ENCODE data around the gene ABHD14A. TPM values are rescaled to one million over a fixed set of nuclear protein-coding genes. Genes with fewer than 3 reads are reported as not detected.

Gene ABHD14A
- total and polyA plus RNA-seq, 10 donors: 8.7 to 26.7 (median 15.0) TPM

DNA sequence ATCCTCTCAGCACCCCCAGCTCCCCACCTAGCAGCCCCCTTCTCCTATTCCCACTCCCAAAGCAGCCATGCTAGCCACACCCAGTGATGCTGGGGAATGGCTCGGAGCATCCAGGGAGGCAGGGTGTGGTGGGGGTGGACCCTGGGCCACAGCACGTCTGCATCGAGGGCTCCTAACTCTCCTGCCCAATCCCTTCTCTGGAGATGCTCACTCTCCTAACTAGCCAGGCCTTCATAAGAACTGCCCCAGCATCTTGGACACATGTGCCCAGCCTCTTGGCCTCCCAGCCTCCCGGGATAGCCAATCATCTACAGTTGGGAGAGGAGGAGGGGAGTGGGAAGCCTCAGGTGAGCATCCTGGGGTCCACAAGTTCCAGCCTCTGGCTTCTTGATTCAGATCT lies 10.3 kb upstream of the ABHD14A start:
- no peak overlapping the region for H3K27ac ChIP-seq
- H3K4me1 ChIP-seq: peaks cover 0 to 68% (median 35%) of the 10 kb centered on the region in 6 donors
- H3K4me3 ChIP-seq: no peak overlapping the region
- H3K36me3 ChIP-seq: peaks cover 0 to 15% (median 0%) of the 10 kb centered on the region in 6 donors
- H3K9me3 ChIP-seq: no peaks in the 10 kb centered on the region
- 77 to 97% (median 87%) methylated on average over 3 to 4 of the region's 4 CpGs for WGBS, 5 donors
- TF ChIP-seq POLR2A (IDR thresholded peaks at IDR 0.05): no peak
- TF ChIP-seq POLR2AphosphoS5 (IDR thresholded peaks at IDR 0.05): no peak
- TF ChIP-seq, protein P1, sequence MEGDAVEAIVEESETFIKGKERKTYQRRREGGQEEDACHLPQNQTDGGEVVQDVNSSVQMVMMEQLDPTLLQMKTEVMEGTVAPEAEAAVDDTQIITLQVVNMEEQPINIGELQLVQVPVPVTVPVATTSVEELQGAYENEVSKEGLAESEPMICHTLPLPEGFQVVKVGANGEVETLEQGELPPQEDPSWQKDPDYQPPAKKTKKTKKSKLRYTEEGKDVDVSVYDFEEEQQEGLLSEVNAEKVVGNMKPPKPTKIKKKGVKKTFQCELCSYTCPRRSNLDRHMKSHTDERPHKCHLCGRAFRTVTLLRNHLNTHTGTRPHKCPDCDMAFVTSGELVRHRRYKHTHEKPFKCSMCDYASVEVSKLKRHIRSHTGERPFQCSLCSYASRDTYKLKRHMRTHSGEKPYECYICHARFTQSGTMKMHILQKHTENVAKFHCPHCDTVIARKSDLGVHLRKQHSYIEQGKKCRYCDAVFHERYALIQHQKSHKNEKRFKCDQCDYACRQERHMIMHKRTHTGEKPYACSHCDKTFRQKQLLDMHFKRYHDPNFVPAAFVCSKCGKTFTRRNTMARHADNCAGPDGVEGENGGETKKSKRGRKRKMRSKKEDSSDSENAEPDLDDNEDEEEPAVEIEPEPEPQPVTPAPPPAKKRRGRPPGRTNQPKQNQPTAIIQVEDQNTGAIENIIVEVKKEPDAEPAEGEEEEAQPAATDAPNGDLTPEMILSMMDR (IDR thresholded peaks at IDR 0.05 in 8 of 11, conservative IDR thresholded peaks at IDR 0.05 in 3 of 11): no peak
- no peak for DNase-seq
- intact Hi-C loops (cut with DNase I; ENCODE audit: low total_unique reads): no loop called here
- H3K27me3 ChIP-seq (replicated peaks in 1 of 7): peaks cover 0 to 18% (median 0%) of the 10 kb centered on the region in 7 donors

DNA sequence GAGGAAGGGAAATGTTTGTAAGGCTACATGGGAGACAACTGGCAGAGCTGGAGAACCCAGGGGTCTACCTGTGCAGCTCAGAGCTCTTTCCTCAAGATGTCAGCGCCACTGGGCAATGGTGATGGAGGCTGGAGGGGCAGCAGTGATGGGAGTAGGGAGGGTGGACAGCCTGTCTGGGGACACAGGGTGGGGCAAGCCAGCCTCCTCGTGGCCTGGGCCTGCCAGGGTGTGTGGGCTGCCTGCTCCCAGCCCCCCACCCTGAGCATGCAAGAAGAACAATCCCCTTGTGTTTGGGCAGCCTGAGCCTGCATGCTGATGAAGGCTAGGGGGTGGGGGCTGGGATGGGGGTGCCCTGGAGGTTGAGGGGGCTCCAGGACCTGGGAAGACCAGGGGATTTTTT lies 8.8 kb upstream of the ABHD14A start:
- intact Hi-C loops (cut with DNase I; ENCODE audit: low total_unique reads): no loop called here
- Histone ChIP-seq H3K4me1 (peaks cover 0 to 77% (median 35%) of the 10 kb centered on the region in 6 donors), H3K27ac (no peak overlapping the region), H3K4me3 (peak overlapping the region in 1 of 8 donors; percentile 86), H3K36me3 (peaks cover 0 to 5% (median 0%) of the 10 kb centered on the region in 6 donors), H3K27me3 (replicated peaks in 1 of 7) (peaks cover 0 to 18% (median 0%) of the 10 kb centered on the region in 7 donors), H3K9me3 (no peaks in the 10 kb centered on the region)
- TF ChIP-seq POLR2A (IDR thresholded peaks at IDR 0.05) (no peak), POLR2AphosphoS5 (IDR thresholded peaks at IDR 0.05) (no peak)
- TF ChIP-seq, protein P1 (IDR thresholded peaks at IDR 0.05 in 8 of 11, conservative IDR thresholded peaks at IDR 0.05 in 3 of 11): no peak
- DNase-seq: no peak
- WGBS, 5 donors: 72 to 100% (median 80%) methylated on average over 2 of the region's 2 CpGs

DNA sequence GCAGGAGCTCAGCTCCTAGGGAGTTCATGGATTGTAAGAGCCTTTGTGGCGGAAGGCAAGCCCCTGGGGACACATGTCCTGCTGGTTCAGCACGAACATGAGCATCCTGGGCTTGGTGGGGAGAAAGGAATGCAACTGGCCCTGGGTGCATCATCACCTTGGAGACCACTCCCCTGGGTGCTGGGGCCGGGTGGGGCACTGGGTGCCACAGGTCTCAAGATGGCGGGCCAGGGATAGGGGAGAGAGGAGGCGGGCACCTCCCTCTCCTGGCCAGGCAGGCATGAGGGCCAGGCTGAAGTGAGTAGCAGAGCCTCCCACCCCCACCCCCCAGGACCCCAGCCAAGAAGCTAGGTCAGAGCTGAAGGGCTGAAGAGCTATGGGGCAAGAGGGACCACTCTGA lies 8.4 kb upstream of the ABHD14A start:
- no peak for DNase-seq
- Histone ChIP-seq H3K4me3 (peak overlapping the region in 5 of 8 donors; percentile 54 to 86 (median 62)), H3K27me3 (replicated peaks in 1 of 7) (peaks cover 0 to 18% (median 0%) of the 10 kb centered on the region in 7 donors), H3K4me1 (peaks cover 0 to 77% (median 35%) of the 10 kb centered on the region in 6 donors), H3K27ac (peak overlapping the region in 3 of 8 donors; percentile 86 to 90 (median 89)), H3K36me3 (peaks cover 0 to 8% (median 0%) of the 10 kb centered on the region in 6 donors), H3K9me3 (no peaks in the 10 kb centered on the region)
- WGBS, 5 donors: 79 to 90% (median 84%) methylated on average over 3 to 5 of the region's 5 CpGs
- TF ChIP-seq POLR2AphosphoS5 (IDR thresholded peaks at IDR 0.05) (no peak), POLR2A (IDR thresholded peaks at IDR 0.05) (no peak)
- TF ChIP-seq, protein P1 (IDR thresholded peaks at IDR 0.05 in 8 of 11, conservative IDR thresholded peaks at IDR 0.05 in 3 of 11): no peak
- intact Hi-C loops (cut with DNase I; ENCODE audit: low total_unique reads): no loop called here

DNA sequence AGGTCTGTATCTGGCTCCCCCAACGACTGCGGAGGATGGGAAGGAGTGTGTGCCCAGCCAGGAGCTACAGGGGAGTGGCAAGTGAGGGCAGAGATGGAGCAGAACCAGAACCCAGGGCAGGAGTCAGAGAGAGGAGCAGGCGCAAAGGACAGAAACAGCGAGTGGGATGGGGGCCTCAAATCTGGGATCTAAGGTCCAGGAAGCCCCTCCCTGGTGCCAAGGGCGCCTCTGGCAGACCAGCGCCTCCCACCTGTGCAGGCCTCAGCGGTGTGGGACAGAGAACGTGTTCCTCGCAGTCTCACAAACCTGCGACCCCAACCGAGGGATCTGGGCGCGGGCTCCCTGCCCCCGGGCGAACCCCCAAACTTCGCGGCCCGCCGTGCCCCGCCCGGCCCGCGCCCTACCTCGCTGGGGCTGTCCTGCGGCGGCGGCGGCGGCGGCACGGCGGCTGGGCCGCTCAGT lies 7.9 kb upstream of the ABHD14A start:
- Histone ChIP-seq H3K9me3 (no peaks in the 10 kb centered on the region), H3K4me3 (peak overlapping the region; percentile 41 to 86 (median 56)), H3K27ac (peak overlapping the region in 7 of 8 donors; percentile 65 to 90 (median 87)), H3K4me1 (peaks cover 0 to 77% (median 34%) of the 10 kb centered on the region in 6 donors), H3K27me3 (replicated peaks in 1 of 7) (peaks cover 0 to 18% (median 0%) of the 10 kb centered on the region in 7 donors), H3K36me3 (peaks cover 0 to 10% (median 0%) of the 10 kb centered on the region in 6 donors)
- intact Hi-C loops (cut with DNase I; ENCODE audit: low total_unique reads): no loop called here
- WGBS, 5 donors: 6 to 27% (median 7%) methylated on average over 6 to 33 of the region's 33 CpGs
- TF ChIP-seq POLR2AphosphoS5 (IDR thresholded peaks at IDR 0.05): no peak
- TF ChIP-seq POLR2A (IDR thresholded peaks at IDR 0.05): no peak
- TF ChIP-seq, protein P1 (IDR thresholded peaks at IDR 0.05 in 8 of 11, conservative IDR thresholded peaks at IDR 0.05 in 3 of 11): no peak
- DNase-seq: no peak

Measured in spleen (tissue), 11 donors.